HG03575 (cell line): ENCODE measurements around the gene CFAP299.
"Not testable (repeated sequence)": the region's sequence is repeated elsewhere in the genome, so short reads cannot be mapped to it uniquely, and the experiment has no call there.

ENCODE experiments used
- ATAC-seq: cut with Tn5 transposase; IDR thresholded peaks from one replicate; pipeline ENCODE4 v1.9.1; 2021; ENCODE audit not compliant: unreplicated experiment, insufficient number of reproducible peaks, low FRiP score; ENCODE audit errors: extremely low read depth

Gene CFAP299

DNA sequence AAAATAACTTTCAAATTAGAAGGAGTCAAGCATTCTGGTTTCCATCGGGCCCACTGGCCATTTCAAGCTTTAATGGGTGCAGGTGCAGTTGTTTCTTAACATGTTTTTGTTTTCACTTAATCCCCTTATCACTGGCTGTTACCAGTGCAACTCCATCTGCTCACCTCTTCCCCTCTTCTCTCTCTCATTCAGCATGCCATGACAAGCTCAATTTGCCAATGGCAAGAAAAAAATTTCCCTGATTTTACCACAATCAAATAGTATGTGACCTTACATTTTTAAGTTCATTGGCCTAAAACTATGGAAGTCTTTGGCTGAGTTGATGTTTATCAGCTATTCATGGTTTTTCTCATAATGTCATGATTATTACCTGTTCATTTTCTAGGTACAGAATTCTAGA is 395.9 kb downstream of the CFAP299 start:
- ATAC-seq: no peak

DNA sequence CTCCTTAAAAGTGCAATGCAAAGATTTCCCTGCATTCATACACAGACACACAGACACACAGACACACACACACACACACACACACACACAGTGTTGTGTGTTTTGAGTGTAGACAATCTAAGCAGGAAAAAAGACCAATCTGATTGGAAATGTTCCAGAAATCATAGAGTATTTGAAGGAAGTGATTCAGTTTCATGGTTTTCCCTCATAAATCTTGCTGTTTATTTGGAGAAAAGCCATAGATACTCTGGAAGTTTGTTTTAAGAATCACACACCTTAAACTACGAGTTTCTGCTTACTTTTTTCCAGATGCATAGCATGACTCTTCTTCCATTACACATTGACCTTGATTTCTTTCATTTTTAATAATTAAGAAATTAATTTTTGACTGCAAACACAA is 396.5 kb downstream of the CFAP299 start:
- ATAC-seq: no peak

DNA sequence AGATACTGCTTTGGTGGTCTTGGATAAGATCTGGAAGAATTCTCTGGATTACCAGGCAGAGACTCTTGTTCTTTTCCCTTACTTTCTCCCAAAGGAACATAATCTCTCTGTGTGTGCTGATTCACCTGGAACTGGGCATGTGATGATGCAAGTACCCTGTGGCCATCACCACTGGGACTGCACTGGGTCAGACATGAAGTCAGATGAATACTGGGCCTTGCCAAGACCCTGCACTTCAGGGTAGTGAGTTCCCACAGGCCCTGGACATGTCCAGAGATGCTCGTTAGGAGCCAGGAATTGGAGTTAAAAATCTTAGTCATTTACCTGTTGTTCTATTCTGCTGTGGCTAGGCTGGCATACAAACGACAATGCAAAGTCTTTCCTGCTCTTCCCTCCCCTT is 404.8 kb downstream of the CFAP299 start:
- ATAC-seq: no peak

DNA sequence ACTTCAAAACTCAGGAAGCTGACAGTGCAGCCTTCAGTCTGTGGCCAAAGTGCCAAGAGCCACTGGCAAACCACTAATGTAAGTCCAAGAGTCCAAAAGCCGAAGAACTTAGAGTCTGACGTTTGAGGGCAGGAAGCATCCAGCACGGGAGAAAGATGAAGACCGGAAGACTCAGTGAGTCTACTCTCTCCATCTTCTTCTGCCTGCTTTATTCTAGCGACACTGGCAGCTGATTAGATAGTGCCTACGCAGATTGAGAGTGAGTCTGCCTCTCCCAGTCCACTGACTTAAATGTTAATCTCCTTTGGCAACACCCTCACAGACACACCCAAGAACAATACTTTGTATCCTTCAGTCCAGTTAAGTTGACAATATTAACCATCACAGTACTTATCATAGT is 414.0 kb downstream of the CFAP299 start:
- not testable (repeated sequence) for ATAC-seq

DNA sequence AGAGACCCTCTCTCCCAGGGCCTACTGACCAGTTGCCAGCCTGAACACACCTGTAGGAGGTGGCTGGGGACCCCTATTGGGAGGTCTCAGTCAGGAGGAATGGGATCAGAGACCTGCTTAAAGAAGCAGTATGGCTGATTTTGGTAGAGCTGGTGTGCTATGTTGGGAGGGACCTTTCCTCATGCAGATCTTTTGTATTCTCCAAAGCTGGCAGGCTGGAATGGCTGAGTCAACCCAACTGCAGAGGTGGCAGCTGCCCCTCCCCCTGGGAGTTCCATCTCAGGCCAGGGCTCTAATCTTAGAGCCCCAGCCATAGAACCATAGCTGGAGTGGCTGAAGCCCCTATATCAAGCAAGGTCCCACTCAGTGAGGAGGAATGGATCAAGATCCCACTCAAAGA is 415.7 kb downstream of the CFAP299 start:
- ATAC-seq: no peak

DNA sequence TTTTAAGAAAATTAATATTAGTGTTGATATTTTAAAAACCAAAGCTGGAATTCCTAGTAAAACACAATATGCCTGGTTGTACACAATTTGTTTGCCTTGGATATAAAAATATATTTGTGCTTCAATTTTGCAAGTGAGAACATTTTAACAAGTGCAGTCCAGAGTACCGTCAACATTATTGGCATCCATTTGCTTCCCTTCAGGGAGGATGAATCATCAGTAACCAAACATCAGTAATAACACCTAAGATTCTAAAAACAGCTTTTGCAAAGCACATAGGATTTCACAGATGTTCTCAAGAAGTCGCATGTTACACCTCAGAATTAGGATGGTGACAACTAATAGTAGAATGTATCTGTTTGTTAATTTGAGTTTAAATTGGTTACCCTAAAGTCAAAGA is 432.4 kb downstream of the CFAP299 start:
- ATAC-seq: no peak

DNA sequence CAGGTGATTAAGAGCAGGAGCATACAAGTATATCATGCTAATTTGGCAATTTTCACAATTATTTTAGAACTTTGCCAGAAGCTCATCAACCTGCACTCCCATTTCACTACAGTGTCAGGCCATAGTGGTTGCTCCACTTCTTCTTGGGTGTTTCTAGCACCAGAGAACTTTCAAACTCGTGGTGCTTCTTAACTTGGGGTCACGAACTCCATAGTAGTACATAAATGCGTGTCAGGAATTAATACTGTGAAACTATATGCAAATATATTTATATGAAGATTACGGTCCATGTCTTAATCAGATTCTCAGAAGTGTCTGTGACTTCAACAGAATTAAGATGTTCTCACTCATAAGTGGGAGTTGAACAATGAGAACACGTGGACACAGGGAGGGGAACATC is 440.6 kb downstream of the CFAP299 start:
- no peak for ATAC-seq

DNA sequence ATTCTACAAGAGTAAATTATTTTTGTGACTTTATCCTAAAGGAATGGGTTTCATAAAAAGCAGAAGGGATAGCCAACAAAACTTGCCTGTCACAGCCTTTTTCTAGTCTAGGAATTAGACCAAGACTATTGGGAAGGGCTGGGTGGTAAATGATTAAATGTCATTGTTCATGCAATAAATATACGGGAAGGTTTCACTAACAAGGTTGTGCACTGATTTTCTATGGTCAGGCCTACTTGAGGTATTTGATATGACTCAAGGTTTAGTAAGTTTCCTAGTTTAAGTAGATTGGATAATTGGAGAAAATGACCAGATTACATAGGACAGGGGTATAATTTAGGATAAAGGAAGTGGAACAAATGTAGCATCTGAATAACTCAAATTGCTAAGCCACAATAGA is 445.9 kb downstream of the CFAP299 start:
- no peak for ATAC-seq

DNA sequence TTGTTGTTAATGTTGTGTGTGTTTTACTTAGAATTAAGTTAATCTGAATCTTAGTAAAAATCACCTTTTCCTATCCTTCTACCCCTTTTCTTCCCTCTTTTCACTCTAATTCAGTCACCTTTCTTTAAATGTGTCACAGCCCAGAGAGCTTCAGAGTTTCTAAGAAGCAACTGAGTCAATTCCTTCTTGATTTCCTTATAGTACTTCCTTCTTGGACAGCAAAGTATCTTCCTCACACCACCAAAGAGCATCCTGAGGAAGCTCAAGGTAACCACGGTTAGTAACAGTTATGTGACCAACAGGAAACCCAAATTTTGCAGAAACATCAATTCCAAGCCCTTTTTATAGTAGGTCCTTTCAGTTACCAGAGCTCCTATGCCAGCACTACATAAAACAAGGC is 451.8 kb downstream of the CFAP299 start:
- ATAC-seq: no peak

DNA sequence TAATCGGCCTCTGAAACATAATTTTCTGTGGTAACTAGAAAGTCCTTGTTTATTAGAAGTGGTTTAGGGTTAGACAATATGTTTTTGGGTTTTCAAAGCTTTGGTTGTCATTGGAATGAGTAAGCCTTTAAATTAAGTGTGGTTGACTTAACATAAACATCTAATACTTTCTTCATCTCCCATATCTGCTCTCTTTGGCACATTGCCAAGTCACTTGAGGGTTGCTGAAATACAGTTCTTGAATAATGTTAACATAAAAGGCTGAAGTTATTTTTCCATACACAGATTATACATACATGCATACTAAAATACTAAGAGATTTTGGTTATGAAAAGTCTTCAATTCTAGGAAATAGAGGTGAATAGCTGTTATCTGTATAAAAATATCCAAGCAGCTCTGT is 453.3 kb downstream of the CFAP299 start:
- no peak for ATAC-seq

DNA sequence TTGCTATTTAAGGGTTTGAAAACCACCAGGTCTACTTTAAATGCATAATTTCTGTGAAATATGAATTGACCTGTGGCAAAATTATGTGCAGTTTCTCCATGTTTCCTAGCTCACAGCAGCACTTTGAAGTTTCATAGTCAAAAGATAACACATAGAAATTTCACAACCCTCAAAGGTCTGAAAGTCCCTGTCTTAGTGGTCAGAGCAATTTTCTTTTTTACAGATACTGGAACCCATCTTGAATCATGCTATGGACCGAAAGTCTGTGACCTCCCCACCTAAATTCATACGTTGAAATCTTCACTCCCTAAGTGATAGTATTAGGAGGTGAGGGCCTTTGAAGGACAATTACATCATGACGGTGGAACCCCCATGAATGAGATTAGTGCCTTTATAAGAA is 454.6 kb downstream of the CFAP299 start:
- ATAC-seq: no peak

DNA sequence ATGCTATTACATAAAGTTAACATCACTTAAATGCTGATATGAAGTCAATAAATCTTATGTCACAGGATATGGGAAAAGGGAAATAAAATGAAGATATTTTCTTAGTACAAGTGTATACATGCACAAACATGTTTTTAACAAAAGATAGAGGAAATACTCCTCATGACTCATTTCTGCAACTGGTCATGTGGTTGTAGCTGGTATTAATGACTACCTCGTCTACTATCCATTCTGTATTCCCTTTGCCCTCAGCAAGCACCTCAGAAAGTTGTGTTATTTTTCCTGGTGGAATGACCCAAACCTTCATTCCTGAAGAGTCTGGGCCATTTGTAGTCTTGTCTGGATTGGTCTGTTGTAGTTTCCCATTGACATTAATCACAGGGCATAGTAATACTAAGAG is 458.1 kb downstream of the CFAP299 start:
- ATAC-seq: not testable (repeated sequence)

DNA sequence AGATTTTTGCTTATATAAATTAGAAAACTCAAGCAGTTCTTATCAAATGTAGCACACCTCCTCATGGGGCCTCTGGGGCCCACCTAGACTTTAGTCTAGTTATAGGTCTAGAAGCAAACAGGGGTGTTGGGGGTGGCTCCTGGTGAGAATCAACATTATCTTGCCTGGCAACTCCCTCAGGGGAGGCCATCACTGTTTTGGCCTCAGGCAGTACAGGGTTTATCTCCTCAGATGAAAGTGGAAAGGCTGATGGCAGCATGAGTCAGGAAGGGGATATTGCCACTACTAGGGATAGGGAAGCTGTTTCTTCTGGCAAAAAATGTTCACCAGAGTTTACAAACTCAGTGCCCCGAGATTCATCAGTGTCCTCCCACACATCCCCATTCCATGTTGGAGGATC is 462.6 kb downstream of the CFAP299 start:
- no peak for ATAC-seq

DNA sequence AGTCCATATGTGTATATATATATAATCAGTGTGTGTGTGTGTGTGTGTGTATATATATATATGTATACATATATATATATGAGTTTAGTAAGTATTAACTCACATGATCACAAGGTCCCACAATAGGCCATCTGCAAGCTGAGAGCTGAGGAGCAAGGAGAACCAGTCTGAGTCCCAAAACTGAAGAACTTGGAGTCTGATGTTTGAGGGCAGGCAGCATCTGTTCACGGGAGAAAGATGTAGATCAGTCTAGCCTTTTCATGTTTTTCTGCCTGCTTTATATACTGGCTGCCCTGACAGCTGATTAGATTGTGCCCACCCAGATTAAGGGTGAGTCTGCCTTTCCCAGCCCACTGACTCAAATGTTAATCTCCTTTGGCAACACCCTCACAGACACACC is 465.2 kb downstream of the CFAP299 start:
- ATAC-seq: not testable (repeated sequence)

DNA sequence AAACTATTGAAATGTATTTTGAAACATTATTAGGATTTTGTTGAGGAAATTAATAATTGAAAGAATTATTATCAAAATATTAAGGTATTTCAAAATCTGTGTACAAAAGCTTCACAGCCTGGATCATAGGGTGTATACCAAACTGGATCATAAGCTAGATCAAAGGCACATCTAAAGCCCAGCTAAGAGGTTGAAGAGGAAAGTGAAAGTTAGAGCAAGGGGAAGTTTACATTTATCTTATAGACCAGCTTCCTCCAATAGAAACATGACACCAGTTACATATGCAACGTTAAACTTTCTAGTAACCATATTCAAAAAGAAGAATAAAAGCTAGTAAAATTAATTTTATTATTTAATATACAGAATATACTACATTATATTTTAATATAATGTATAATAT is 467.8 kb downstream of the CFAP299 start:
- no peak for ATAC-seq

DNA sequence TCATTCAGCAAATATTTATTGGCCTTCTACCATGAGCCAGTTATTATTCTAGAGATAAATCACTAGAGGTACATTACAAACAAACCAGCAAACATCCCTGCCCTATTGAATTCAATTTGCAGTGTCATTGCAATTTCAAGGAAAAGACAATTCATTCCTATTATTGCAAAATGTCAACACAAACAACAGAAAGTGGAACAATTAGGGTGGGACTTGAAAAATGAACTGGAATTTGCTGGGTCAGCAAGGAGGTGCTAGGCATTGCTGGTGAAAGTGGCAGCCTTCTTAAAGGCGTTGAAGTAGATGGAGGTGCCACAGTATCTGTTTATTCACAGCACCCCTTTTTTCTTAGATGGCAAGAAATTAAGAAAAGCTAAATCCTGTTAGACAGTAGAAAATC is 470.9 kb downstream of the CFAP299 start:
- no peak for ATAC-seq

DNA sequence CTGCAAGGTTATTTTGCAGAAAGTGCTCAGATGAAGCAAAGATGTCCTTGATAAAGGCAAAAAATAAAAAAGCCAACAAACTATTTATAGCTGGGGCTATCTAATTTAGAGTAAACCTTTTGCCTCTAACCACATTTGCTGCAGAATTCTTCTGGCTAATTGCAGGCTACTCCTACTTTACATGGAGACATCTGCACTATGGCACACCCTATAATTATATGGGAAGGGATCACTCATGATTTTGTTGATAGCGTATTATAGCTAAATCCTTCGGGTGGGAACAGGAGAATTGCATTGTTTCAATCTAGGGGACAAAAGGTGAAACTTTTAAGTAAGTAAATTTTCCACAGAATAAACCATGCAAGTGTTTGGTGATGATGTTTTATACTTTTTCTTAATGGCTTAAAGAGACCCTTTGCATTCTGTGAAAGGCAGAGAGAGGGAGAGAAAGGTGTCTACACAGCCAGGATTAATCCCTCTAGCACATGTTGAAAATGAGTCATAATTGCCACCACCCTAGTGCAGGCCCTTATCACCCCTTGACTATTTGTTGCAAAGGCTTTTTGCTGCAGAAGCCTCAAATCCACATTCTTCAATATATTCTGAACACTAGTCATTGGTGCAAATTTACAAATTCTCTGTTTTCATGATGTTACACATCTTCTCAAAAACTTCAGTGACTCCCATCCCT is 473.7 kb downstream of the CFAP299 start:
- ATAC-seq: no peak

DNA sequence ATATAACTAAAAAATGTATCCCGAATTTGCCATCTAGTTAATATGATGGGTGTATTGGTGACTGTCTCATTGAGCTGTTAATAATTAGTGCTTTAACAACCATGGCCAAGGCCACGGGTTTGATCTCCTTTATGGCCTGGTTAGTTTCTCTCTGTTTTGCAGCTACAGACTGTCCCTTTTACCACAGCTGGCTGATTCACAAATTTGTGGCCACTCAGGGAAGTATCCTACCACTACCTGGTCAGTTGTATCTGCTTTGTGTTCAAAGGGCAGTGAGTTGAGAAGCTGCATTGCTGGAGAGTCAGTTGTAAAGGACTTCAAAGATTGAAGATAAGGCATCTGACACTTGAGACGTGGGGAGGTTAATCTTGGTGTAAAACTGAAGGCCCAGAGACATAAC is 475.9 kb downstream of the CFAP299 start:
- no peak for ATAC-seq

DNA sequence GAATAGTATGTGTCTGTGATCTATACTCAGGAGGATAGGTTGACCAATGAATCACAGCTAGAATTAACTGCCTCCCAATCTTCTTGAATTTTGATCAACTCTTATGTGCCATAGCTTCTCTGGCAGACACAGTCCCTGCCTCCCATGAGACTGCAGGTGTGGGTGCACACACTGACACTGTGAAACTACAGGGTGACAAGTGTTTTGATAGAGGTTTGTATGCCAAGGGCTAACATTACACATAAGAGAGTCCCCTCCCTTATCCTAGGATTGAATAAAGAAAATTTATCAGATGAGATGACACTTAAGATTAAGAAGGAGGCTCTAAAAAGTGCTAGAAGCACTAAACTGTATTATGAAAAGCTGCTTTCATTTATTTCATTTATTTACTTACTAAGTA is 476.6 kb downstream of the CFAP299 start:
- no peak for ATAC-seq

DNA sequence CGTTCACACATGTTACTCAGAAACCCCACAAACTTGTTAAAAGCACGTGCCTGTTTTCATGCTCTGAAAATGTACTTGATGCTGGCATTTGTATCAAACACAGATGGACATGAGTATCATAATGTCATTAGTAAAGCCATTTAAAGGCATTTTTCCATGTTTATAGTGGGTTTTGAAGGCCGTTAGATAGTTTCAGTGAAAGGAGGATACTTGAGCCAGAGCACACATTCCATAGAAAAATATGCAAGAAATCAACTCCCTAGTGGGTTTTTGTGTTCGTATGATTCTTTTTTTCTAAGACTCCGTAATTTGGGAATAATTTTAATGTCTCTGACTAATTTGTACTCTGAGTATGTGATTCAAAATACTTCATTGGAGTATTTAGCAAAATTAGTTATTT is 478.7 kb downstream of the CFAP299 start:
- no peak for ATAC-seq
